Astrocyte of the cerebellum (primary cell): Measurements from ENCODE around the gene ZNF70.

Experiments
- DNase-seq: peaks from one replicate; pipeline ENCODE4 v3.0.0-alpha.2; 2011; ENCODE audit warnings: low read depth
- H3K4me3 ChIP-seq: 2 replicates; pipeline ENCODE4 v1.5.1; 2011; ENCODE audit warnings: mild to moderate bottlenecking, low read depth, low read length, moderate library complexity
- CTCF ChIP-seq: IDR thresholded peaks from 2 replicates; pipeline ENCODE4 v1.5.1; 2012; ENCODE audit warnings: low read length, low read depth, moderate library complexity, mild to moderate bottlenecking; ENCODE audit errors: missing control alignments
- in situ Hi-C: cut with HindIII; loops from 2 replicates; pipeline ENCODE4 v1.10.0; 2017; ENCODE audit warnings: low sequenced_read_pairs

ZNF70 gene

GRCh38 chr22:23774114-23774921 lies 23.4 kb upstream of the ZNF70 start:
- no peak for TF ChIP-seq CTCF
- in situ Hi-C loops, result no loop called here
- DNase-seq, result no peak
- H3K4me3 ChIP-seq, result no peak overlapping the region

- TF ChIP-seq CTCF, result no peak
- H3K4me3 ChIP-seq, result peak overlapping the region; percentile 37
- in situ Hi-C loops, result no loop called here
- no peak for DNase-seq
These were observed 22.7 kb upstream of the ZNF70 start for GRCh38 chr22:23773483-23774113.

- TF ChIP-seq CTCF, result no peak
- no peak for DNase-seq
- peak within 1 kb of the TSS; percentile 37 for H3K4me3 ChIP-seq
- in situ Hi-C loops, result no loop called here
These were observed 21.9 kb upstream of the ZNF70 start, which contains the start of gene MMP11 for GRCh38 chr22:23772649-23773473. MMP11 (plus strand) TSS chr22:23772849; CDS start chr22:23772871, 22 bp downstream.

GRCh38 chr22:23772315-23772648 lies 21.4 kb upstream of the ZNF70 start:
- in situ Hi-C loops, result no loop called here

GRCh38 chr22:23769321-23769965 lies 18.5 kb upstream of the ZNF70 start:
- H3K4me3 ChIP-seq, result no peak overlapping the region
- TF ChIP-seq CTCF, result no peak
- in situ Hi-C loops, result no loop called here
- DNase-seq, result no peak

More at GRCh38 chr22:23772315-23772648, 21.4 kb upstream of the ZNF70 start:
- TF ChIP-seq CTCF, result no peak
- peak overlapping the region; percentile 30 for H3K4me3 ChIP-seq
- DNase-seq, result no peak
